Activated T-cell treated with anti-CD3 and anti-CD28 coated beads, Interleukin-2, amount 50 U/mL, for 72 hours (primary cell): ENCODE measurements around the gene ARHGAP10. TPM values are rescaled to one million over a fixed set of nuclear protein-coding genes. Genes with fewer than 3 reads are reported as not detected.

Experiments
- ATAC-seq, 2 donors: fragments of 150-1000 bp; cut with Tn5 transposase; replicated peaks in 1 of 2; 2 replicates each; pipeline ENCODE4 v1.10.0; 2021; ENCODE audit warnings: moderate library complexity in 2 of 2, mild to moderate bottlenecking in 1 of 2
- DNase-seq, 2 donors: peaks; one replicate each; pipeline ENCODE4 v3.0.0; 2021 to 2022; ENCODE audit warnings: mixed read lengths in 1 of 2
- H3K27ac Mint-ChIP-seq: one replicate; pipeline ENCODE4 v1.8.0; 2022; ENCODE audit warnings: mild to moderate bottlenecking, moderate library complexity, mixed read lengths
- H3K27me3 Mint-ChIP-seq: one replicate; pipeline ENCODE4 v1.8.0; 2022; ENCODE audit warnings: low read depth, mixed read lengths
- H3K36me3 Mint-ChIP-seq, 2 donors: one replicate each; pipeline ENCODE4 v1.8.0; 2022; ENCODE audit warnings: mixed read lengths in 2 of 2, mild to moderate bottlenecking in 1 of 2; ENCODE audit not compliant: insufficient read depth in 2 of 2
- H3K4me1 Mint-ChIP-seq: one replicate; pipeline ENCODE4 v1.8.0; 2022; ENCODE audit warnings: low read depth, mixed read lengths
- H3K4me3 Mint-ChIP-seq, 2 donors: one replicate each; pipeline ENCODE4 v1.8.0; 2022; ENCODE audit warnings: mild to moderate bottlenecking in 2 of 2, mixed read lengths in 2 of 2, moderate library complexity in 2 of 2
- H3K9me3 Mint-ChIP-seq, 2 donors: one replicate each; pipeline ENCODE4 v1.8.0; 2022; ENCODE audit warnings: mixed read lengths in 2 of 2
- total RNA-seq, 2 donors: library from RNA; stranded (reverse); gene quantifications; one replicate each; pipeline ENCODE4 v1.2.3, GENCODE V29; 2022

ARHGAP10 gene
- total RNA-seq, 2 donors from 2014 or later: 9.3 to 12.4 TPM

GRCh38 chr4:148034813-148035212 is 302.9 kb downstream of the ARHGAP10 start:
- DNase-seq: no peak
- H3K27ac Mint-ChIP-seq: no peak overlapping the region
- H3K9me3 Mint-ChIP-seq: peaks cover 4 to 5% of the 10 kb centered on the region in 2 donors
- peaks cover 4 to 6% of the 10 kb centered on the region in 2 donors for H3K36me3 Mint-ChIP-seq
- H3K4me3 Mint-ChIP-seq: no peak overlapping the region
- no peaks in the 10 kb centered on the region for H3K27me3 Mint-ChIP-seq
- no peak for ATAC-seq
- H3K4me1 Mint-ChIP-seq: peaks cover 9% of the 10 kb centered on the region

GRCh38 chr4:148041606-148042329 is 309.9 kb downstream of the ARHGAP10 start:
- no peak overlapping the region for H3K4me3 Mint-ChIP-seq
- H3K36me3 Mint-ChIP-seq: peaks cover 0 to 1% of the 10 kb centered on the region in 2 donors
- ATAC-seq (no peak), DNase-seq (no peak)
- H3K9me3 Mint-ChIP-seq: no peaks in the 10 kb centered on the region
- H3K27ac Mint-ChIP-seq: no peak overlapping the region
- peaks cover 15% of the 10 kb centered on the region for H3K4me1 Mint-ChIP-seq
- no peaks in the 10 kb centered on the region for H3K27me3 Mint-ChIP-seq

GRCh38 chr4:148044089-148044911 is 312.4 kb downstream of the ARHGAP10 start:
- ATAC-seq (no peak), DNase-seq (no peak)
- Mint-ChIP-seq H3K27ac (no peak overlapping the region), H3K4me1 (peaks cover 17% of the 10 kb centered on the region), H3K4me3 (no peak overlapping the region), H3K9me3 (no peaks in the 10 kb centered on the region), H3K36me3 (peaks cover 0 to 4% of the 10 kb centered on the region in 2 donors), H3K27me3 (no peaks in the 10 kb centered on the region)

- no peaks in the 10 kb centered on the region for H3K9me3 Mint-ChIP-seq
- no peaks in the 10 kb centered on the region for H3K27me3 Mint-ChIP-seq
- H3K4me3 Mint-ChIP-seq: no peak overlapping the region
- no peak overlapping the region for H3K27ac Mint-ChIP-seq
- ATAC-seq: peak in 1 of 2 donors; percentile 50
- no peak for DNase-seq
- H3K36me3 Mint-ChIP-seq: peaks cover 0 to 4% of the 10 kb centered on the region in 2 donors
- H3K4me1 Mint-ChIP-seq: peaks cover 17% of the 10 kb centered on the region
These were observed 313.0 kb downstream of the ARHGAP10 start for GRCh38 chr4:148044912-148045352.

GRCh38 chr4:148048598-148048997 is 316.7 kb downstream of the ARHGAP10 start:
- Mint-ChIP-seq H3K27me3 (no peaks in the 10 kb centered on the region), H3K4me1 (peaks cover 50% of the 10 kb centered on the region), H3K36me3 (peaks cover 0 to 4% of the 10 kb centered on the region in 2 donors), H3K9me3 (peaks cover 0 to 1% of the 10 kb centered on the region in 2 donors), H3K4me3 (no peak overlapping the region), H3K27ac (no peak overlapping the region)
- ATAC-seq: no peak
- no peak for DNase-seq

GRCh38 chr4:148051403-148051802 is 319.5 kb downstream of the ARHGAP10 start:
- Mint-ChIP-seq H3K4me3 (no peak overlapping the region), H3K4me1 (peaks cover 63% of the 10 kb centered on the region), H3K27ac (no peak overlapping the region), H3K36me3 (peaks cover 0 to 4% of the 10 kb centered on the region in 2 donors), H3K9me3 (peaks cover 0 to 1% of the 10 kb centered on the region in 2 donors), H3K27me3 (no peaks in the 10 kb centered on the region)
- no peak for ATAC-seq
- DNase-seq: no peak

- H3K4me1 Mint-ChIP-seq: peaks cover 67% of the 10 kb centered on the region
- ATAC-seq (peak; percentile 69 to 75), DNase-seq (peak; percentile 23 to 31)
- H3K4me3 Mint-ChIP-seq: peak overlapping the region; percentile 40 to 62
- H3K27ac Mint-ChIP-seq: peak overlapping the region; percentile 78
- H3K27me3 Mint-ChIP-seq: no peaks in the 10 kb centered on the region
- H3K9me3 Mint-ChIP-seq: peaks cover 0 to 1% of the 10 kb centered on the region in 2 donors
- H3K36me3 Mint-ChIP-seq: peaks cover 0 to 4% of the 10 kb centered on the region in 2 donors
These were observed 320.6 kb downstream of the ARHGAP10 start for GRCh38 chr4:148052448-148052847.

- H3K4me3 Mint-ChIP-seq: peak overlapping the region in 1 of 2 donors; percentile 4
- H3K9me3 Mint-ChIP-seq: peaks cover 0 to 1% of the 10 kb centered on the region in 2 donors
- ATAC-seq (no peak), DNase-seq (no peak)
- no peak overlapping the region for H3K27ac Mint-ChIP-seq
- H3K27me3 Mint-ChIP-seq: no peaks in the 10 kb centered on the region
- H3K36me3 Mint-ChIP-seq: peaks cover 0 to 2% of the 10 kb centered on the region in 2 donors
- H3K4me1 Mint-ChIP-seq: peaks cover 77% of the 10 kb centered on the region
These were observed 321.6 kb downstream of the ARHGAP10 start for GRCh38 chr4:148053298-148054003.

GRCh38 chr4:148054275-148054674 is 322.4 kb downstream of the ARHGAP10 start:
- no peak for ATAC-seq
- no peak for DNase-seq
- Mint-ChIP-seq H3K9me3 (peaks cover 0 to 1% of the 10 kb centered on the region in 2 donors), H3K4me3 (no peak overlapping the region), H3K4me1 (peaks cover 86% of the 10 kb centered on the region), H3K27me3 (no peaks in the 10 kb centered on the region), H3K36me3 (no peaks in the 10 kb centered on the region), H3K27ac (peak overlapping the region; percentile 54)

- Mint-ChIP-seq H3K9me3 (no peaks in the 10 kb centered on the region), H3K36me3 (peaks cover 0 to 2% of the 10 kb centered on the region in 2 donors), H3K27me3 (no peaks in the 10 kb centered on the region), H3K27ac (no peak overlapping the region), H3K4me3 (no peak overlapping the region), H3K4me1 (peaks cover 95% of the 10 kb centered on the region)
- ATAC-seq (no peak), DNase-seq (no peak)
These were observed 324.0 kb downstream of the ARHGAP10 start for GRCh38 chr4:148055844-148056243.

GRCh38 chr4:148056879-148057278 is 325.0 kb downstream of the ARHGAP10 start:
- ATAC-seq: peak; percentile 92 to 93
- Mint-ChIP-seq H3K9me3 (no peaks in the 10 kb centered on the region), H3K27ac (peak overlapping the region; percentile 50), H3K4me3 (peak overlapping the region in 1 of 2 donors; percentile 9), H3K27me3 (no peaks in the 10 kb centered on the region), H3K4me1 (peaks cover 95% of the 10 kb centered on the region), H3K36me3 (peaks cover 0 to 2% of the 10 kb centered on the region in 2 donors)
- DNase-seq: peak; percentile 78 to 82

GRCh38 chr4:148057516-148057915 is 325.6 kb downstream of the ARHGAP10 start:
- no peak overlapping the region for H3K4me3 Mint-ChIP-seq
- no peaks in the 10 kb centered on the region for H3K9me3 Mint-ChIP-seq
- H3K27ac Mint-ChIP-seq: no peak overlapping the region
- peaks cover 0 to 2% of the 10 kb centered on the region in 2 donors for H3K36me3 Mint-ChIP-seq
- DNase-seq (no peak), ATAC-seq (no peak)
- H3K27me3 Mint-ChIP-seq: no peaks in the 10 kb centered on the region
- peaks cover 91% of the 10 kb centered on the region for H3K4me1 Mint-ChIP-seq
